Activated CD4-positive, alpha-beta T cell treated with anti-CD3 and anti-CD28 coated beads, Interleukin-10, Interleukin-2, amounts not matched to agents 100 ng/mL and 50 ng/mL, durations not matched to agents 16 hours and 8 hours (primary cell): ENCODE measurements around the gene ADAMTS14.

Experiments
- DNase-seq: peaks from one replicate; pipeline ENCODE4 v3.0.0-alpha.2; 2020

Gene ADAMTS14

DNA sequence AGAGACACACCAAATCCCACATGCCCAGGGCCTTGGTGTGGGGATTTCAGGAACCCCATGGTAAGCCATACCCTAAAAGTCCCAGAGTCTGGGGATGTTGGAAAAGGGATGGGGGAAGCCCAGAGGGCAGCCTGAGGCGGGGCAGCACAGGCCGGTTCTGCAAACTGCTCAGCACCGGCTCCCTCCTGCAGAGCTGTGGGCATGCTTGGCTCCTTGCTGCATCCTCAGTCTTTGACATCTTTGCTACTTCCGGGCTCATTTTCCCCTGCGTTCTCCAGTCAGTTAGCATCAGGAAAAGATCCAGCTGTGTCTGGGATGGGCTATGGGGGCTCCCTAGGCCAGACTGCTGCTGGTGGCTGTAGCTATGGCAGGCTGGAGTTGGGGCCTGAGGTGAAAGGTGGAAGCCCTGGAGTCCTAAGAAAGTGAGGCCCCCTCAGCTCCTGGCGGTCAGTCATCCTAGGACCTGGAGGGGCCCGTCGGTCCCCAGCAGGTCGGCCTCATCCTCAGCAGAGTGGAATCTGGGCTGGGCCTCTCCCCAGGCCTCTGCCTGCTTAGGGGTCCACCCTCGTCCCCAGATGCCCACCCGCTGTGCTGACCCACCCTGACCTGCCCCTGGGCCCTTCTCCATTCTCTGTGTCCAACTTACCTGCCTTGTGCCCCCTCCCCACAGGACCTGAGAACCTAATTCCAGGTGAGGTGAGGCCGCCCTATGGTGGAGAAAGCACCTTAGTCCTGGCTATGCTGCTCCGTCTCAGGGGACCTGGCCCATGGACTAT lies 103.6 kb downstream of the ADAMTS14 start:
- no peak for DNase-seq

DNA sequence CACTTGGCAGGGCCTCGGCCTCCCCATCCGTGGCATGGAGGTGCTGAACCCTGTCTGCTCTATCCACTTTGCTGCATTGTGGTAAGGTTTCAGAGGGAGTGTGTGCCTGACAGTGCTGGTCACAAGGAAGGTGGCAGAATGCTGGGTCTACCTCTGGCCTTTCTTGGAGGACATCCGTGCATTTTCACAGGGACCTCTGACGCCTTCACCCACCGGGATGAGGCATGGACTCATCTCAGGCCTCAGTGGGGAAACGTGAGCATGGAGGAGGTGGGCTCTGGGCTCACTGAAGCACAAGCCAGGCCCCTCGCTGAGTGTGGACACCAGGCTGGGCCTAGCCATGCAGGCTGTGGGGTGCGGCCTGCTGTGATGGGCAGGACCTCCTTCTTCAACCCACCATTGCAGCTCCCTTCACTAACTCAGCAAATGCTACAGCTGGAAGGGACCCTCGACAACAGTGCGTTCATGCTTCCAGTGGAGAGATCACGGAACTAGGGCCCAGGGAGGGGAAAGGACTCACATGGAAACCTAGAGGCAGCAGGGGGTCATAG lies 104.2 kb downstream of the ADAMTS14 start:
- no peak for DNase-seq

DNA sequence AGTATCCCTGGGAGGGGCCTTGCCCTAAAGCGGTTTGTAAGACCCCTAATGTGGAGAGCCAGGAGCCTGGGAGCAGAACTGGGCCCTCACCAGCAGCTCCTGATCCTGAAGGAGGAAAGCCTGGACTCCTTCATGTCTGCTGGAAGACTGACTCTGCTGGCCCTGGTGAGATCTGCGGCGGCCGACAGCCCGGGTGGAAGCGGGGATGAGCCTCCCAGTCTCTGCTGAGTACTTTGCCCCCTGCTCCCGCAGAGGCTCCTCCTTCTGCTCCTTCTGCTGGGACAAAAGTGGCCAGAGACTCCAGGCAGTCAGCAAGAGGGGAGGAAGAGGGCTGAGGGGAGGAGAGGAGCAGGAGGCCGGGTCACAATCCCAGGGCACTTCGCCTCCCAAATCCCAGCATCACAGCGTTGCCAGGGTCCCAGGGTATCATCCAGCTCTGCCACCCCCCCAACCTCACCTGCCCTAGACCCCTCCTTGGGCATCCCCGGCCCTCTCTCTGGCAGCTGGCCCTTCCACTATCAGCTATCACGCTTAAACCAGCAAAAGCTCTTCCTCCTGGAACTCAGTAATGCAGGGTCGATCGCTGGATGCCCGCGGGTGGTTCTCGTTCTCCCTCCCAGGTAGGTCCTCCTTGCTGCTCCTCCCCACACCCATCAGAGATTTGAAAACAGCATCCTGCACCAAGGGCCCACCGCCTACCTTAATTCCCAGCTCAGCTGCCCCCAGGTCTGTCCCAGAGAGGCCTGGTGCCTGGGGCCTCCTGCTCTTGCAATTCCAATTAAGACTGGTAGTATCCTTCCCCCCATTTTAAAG lies 105.0 kb downstream of the ADAMTS14 start:
- DNase-seq: no peak

DNA sequence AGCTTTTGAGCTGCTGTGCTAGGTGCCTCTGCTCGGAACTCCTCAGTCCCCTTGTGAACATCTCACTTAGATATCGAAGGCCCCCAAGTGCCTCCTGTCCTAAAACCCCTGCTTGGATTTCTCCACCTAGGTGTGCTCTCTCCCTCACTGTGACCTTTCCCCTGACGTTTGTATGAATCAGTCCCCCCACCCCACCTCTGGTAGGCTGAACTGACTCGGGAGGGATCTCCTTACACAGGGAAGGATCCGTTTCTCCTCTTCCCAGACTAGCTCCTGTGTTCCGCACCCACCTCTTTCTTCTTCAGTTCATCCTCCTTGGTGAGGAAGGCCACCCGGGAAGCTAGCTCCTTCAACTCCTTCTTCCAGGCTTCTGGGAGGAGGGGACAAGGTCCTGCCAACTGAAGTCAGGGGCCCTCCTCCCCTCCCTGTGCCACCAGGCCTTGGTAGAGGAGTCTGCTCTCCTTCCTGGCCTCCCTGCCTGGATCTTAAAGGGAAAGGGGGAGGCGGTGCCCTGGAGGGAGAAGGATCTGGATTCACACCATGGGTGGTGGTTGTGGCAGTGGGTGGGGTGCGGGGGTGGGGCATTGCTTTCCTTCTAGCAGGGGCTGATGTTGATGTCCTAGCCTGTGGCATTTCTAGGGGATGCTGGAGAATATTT lies 106.1 kb downstream of the ADAMTS14 start:
- DNase-seq: no peak

DNA sequence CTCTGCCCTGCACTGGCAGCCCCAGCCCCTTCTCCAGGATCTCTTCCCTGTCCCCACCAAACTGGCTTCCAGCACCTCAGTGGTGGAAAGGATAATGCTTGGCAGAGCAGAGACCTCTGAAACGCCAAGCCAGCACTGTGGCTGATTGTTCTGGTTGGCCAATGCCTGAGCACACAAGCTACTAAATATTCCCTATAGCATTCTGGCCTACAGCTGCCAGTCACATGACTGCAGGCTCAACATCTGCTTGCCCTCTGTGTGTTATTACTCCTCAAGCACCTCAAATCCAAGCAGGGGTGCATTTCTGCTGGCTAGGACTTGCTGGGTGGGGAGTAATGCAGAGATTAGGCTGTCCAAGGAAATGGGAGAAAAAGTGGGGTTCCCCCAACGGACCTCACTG lies 106.8 kb downstream of the ADAMTS14 start:
- no peak for DNase-seq

DNA sequence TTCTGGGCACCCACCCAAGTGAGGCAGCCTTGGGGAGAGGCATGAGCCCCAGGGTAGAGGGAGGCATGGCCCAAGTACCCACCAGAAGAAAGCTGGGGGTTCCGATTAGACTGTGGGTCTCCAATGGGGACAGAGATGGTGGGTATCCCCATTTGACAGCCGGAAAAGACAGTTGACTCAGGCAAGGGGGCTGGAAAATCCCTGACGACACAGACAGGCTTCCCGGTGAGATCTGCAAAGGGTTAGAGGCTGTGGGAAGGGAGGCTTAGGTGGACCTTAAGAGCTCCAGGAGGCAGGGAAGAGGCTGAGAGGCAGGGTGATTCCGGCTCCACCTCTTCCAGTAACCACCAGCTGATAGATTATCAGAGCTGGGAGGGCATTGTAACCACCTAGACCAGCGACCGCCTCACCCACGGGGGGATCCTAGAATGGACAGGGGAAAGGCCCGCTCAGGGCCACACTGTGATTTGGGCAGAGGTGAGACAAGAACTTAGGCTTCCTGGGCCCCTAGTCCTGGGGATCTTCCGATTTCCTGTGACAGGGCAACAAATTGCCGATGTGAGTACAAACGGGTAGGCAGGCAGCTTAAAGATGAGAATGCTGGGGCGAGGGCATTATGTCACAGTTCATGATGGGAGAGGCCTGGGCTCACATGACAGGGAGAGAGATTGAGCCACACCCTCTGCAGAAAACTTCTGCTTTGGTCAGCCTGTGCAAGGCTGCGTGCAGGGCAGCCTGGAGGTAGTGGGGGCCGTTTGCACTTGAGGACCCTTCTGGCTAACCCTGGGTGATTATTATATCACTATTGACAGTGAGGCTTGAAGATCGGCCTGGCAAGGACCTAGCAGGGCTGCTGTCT lies 107.4 kb downstream of the ADAMTS14 start:
- DNase-seq: no peak

DNA sequence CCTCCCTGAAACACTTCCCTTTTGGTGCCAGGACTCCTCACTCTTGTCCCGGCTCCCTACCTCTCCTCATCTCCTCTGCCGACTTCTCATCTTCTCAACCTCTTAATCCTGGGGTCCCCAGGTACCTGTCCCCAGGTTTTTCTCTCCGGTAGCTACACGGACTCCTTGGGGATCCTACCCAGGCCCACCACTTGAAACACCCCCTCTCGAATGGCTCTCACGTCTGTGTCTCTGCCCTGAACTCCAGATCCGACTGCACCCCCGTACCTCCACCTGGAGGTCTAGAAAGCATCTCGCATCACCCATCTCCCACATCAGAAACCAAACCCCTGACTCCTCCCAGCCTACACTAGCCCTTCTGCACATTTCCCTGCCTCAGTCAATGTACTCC lies 108.1 kb downstream of the ADAMTS14 start:
- DNase-seq: no peak

DNA sequence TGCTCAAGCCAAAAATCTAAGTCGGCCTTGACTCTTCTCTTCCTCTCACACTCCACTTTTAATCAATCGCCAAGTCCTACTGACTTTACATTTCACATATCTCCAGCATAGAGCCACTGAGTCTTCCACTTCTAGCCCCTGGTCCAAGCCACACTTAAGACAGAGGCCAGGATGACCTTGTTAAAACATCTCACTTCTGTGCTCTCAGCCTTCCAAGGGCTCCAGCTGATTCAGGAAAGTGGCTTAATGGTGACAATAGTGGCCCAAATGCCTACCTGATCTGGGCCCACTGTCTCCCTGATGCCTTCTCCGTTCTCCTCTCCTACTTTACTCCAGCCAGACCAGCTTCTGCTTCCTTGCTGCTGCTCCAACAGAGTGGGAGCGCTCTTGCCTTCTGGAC lies 108.5 kb downstream of the ADAMTS14 start:
- no peak for DNase-seq

DNA sequence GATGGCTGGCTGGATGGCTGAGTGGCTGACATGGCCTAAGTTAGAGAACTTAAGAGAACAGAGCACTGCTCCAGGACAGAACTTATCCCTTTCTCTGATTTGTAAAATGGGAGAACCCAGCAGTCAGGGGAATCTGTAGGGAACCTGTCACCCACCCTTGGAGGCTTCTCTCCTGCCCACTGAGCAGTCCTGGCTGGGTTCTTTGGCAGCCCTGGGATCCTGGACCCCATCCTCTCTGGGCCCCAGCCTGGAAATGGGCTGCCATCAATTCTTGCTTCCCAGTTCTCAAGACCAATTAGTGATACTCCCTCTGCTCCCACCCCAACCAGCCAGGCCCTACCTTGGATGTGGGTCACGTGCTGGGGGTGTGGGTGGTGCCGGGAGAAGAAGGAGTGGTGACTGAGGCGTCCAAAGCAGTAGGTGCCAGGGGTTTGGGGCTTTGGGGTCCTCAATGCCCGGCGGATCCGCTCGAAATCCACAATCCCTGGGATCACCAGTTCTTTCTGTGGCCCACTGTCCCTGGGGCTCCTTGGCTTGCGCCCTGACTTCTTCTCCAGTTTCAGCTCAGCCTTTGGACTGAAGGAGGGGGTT lies 109.2 kb downstream of the ADAMTS14 start:
- no peak for DNase-seq

DNA sequence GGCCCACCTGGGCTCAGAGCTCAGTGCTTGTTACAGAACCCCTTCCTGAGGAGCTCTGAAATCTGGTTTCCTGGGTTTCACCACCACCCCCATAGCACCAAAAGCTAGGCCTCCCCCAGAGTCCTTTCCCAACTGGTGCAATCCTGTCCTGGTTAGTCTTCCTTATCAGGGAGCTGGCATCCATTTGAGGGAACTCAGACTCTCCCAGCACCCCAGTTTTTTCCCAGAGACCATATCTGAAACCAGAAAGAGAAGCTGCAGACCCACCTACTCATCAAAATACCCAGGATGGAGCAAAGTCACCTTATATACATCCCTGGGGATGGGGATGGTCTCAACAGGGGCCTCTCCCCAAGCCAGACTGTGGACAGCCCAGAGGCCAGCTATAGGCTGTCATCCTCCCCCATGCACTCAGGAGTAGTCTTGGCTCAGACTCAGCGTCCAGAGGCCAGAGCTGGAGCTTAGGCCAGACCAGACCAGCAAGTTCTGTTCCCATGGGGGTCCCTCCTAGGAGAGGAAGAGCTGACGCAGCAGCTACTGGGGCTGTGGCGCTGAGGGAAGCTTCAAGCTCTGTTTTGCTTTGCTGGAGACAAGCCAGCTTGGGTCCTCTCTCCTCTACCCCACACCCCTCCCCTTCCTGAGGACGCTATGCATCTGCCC lies 109.9 kb downstream of the ADAMTS14 start:
- no peak for DNase-seq

DNA sequence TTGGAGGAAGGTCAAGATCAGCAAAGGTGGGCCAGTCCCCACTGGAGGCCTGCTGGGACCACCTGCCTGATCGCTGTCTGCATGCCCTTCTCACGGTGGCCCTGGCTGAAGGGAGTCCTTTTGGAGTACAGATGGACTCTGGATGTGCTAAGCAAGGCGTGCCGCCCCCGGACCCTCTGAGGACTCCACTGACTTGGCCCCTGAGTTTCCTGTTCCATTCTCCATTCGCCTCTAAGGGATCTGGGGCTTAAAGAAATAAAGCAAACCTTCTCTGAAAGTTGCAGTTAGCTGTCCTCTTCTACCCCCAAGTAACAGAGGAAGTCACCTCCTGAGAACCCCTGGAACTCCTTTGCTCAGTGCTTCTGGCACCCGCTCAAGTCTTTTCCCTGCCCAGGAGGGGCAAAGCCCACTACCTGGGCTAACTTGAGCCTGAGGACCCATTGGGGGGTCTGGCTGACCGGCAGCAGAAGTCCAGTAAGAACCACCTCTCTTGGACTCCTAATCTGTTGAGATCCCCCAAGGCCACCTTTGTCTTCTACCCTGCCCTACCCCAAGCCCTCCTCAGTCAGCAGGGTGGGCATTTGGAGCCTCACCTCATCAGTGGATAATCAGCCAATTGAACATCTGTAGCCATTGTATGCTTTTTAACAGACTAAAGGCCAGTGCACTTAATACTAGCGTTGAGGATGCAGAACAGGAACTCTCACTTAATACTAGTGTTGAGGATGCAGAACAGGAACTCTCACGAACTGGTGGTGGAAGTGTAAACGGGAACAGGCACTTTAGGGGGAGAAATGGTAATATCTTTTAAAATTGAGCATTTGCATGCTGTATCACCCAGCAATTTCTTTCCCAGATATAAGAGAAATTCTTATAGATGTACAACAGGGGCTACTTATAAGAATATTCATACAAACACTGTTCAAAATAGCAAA lies 110.7 kb downstream of the ADAMTS14 start:
- no peak for DNase-seq

DNA sequence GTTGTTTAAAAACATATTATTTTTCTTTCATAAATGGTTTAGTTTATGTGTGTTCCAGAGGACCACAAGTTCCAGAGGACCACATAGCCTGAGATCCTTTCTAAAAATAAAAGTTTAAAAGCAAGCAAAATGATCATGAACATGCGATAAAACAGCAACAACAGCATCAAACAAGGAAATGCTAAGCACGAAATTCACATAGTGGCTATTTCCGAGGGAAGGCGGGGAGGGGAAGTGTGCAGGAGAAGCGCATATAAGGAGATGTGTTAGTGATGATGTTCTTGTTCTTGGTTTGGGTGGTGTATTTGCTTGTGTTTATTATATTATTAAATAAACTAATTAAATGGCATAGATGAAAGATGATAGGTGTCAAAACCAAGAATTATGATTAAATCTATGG lies 111.7 kb downstream of the ADAMTS14 start:
- no peak for DNase-seq

DNA sequence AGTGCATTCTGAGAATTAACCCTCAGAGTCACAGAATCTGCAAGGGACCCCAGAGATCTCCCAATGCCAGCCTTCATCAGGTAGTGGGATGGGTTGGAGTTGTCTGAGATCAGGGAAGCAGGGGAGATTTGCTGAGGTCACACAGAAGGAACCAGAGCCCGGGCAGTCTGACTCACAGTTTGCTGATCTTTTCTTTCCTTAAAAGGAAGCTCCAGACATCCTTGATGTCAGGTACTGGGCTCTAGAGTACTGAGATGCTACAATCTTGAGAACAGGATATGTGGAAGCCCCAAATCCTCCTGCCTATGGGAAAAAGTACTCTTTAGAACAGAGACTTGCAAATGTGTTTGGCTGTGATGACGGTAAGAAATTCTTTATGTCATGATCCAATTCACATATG lies 112.2 kb downstream of the ADAMTS14 start:
- no peak for DNase-seq

DNA sequence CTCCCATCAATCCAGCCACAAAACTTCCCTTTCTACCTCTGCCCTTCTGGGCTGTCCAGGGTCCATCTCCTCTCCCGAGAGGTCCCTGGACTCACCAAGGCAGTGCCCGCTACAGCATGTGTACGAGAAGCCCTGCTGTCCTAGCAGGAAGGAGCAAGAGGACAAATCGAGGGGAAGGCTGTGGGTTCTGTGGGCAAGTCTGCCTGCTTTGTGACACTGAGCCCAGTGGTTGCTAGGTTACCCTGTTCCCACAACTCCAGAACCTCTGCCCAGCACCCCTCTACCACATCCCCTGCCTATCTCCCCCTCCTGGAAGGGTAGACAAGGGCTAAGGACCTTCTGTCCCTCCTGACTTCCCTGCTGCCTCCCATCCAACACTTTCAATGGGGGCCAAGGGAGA lies 112.9 kb downstream of the ADAMTS14 start, which contains the start of gene TBATA:
TSS of gene TBATA (minus strand) at position 188 of the 400 bp plus-strand sequence. CDS start 1,998 bp downstream, outside the sequence.
- DNase-seq: peak; percentile 6

DNA sequence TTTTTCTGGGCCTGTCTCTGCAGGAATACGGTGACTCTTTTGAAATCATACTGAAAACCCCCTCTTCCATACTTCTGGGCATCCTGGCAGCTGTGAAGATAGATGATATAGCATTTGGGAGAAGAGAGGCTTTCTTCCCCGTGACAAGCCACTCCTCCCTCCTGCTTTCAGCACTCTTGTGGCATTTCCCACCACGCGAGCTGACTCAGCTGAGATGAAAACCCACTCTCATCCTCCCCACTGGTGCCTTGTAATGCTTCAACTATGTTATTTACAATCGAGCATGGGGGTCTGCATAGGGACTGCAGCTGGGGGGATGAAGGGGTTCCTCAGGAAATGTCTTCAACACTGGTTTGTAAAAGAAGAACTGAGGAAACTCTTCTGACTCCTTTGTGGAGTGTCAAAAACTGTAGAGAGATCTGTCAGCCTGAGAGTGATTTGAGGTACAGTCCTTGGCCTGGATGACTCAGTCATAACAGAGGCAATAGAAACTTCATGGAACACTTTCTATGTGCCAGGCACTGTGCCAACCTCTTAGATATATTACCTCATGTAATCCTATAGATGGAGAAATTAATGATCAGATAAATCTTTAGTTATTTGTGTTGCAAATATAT lies 114.6 kb downstream of the ADAMTS14 start:
- DNase-seq: peak; percentile 29

DNA sequence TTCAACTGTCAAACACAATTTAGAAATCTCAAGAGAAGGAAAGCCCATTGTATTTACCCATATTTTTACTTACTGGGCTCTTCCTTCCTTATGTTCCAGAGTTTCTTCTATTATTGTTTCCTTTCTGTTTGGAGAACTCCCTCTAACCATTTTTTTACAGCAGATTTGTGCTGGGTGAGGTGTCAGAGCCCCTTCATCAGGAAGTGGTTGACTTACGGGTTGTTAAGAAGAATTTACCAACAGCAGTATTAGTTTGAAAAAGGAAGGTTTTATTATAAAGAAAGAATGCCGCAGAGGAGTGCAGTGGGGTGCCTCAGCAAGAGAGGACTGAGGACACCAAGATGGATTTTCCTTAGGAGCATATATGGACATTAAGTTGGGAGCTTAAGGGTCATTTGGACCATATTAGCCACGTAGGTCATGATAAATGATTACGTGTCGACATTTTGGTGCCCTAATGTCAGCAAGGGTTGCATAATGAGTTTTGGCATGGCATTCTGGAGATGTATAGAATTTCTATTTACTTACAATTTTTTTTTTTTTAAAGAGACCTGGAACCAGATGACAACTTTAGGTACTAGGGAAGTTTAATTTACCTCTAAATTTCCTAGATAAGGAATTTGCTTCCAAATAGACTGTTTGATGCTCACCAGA lies 119.2 kb downstream of the ADAMTS14 start:
- DNase-seq: no peak

DNA sequence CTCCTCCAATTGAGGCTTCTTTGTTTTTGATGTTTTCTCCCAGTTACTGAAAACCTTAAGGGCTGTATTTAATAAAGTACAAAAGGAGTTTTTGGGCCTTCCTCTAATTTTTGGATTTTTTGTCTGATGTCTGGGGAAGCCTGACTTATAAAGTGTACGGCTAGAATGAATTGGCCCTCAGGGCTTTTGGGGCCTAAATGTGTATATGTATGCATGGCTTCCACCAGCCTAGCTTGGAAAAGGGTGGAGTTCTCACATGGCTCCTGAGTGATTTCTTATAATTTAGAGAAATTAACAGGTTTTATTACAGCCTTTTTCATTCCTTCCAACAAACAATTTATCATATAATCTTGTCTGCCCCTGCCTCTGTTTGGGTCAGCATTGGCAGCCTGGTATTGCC lies 123.3 kb downstream of the ADAMTS14 start:
- no peak for DNase-seq

DNA sequence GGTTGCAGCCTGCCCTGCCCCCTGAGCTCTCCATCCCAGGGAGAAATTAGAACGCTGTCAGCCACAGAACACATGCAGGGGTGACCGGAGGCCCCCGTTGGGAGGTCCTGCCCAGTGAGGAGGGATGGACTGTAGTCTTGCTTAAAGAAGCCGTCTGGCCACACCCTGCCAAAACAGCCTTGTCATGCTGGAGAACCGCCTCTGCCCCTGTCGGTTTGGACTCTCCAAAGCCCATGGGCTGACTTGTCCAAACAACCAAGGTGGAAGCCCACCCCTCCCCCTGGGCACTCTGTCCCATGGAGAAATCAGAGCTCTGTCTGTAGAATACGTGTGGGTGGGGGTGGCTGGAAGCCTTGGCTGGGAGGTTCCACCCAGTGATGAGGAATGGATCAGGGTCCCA lies 125.5 kb downstream of the ADAMTS14 start:
- DNase-seq: no peak

DNA sequence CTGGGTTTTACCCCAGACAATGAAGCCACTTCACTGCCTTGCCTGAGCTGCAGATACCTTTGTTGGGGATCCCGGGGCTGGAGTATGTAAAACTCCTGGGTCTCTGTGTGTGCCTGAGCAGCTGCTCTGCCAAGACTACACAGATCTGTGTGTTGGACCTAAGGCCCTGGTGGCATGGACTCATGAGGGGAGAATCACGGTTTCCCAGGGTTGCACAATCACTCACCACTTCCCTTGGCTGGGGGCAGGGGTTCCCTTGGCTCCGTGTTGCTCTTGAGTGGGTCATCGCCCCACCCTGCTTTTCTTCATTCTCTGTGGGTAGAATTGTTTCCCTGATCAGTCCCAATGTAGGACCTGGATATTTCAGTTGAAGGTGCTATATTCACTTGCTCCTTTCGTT lies 126.8 kb downstream of the ADAMTS14 start:
- no peak for DNase-seq
